SK-N-SH treated with all-trans-retinoic acid at 6 μM for 48 hours (cell line): ENCODE measurements around the gene CAST.
"Not testable (repeated sequence)": the region's sequence is repeated elsewhere in the genome, so short reads cannot be mapped to it uniquely, and the experiment has no call there.

Source experiments
- ATAC-seq: fragments of 200-7000 bp; cut with Tn5 transposase; 3 replicates; pipeline ENCODE4 v1.9.1; 2020; ENCODE audit warnings: mild to moderate bottlenecking, moderate library complexity
- ARNTL ChIP-seq: fragments of 450-650 bp; formaldehyde crosslinking; IDR thresholded peaks from 2 replicates; pipeline ENCODE4 v1.5.0; 2020; ENCODE audit warnings: low read depth, mild to moderate bottlenecking, moderate library complexity, borderline replicate concordance
- BACH2 ChIP-seq: fragments of 250-450 bp; sonication (Bioruptor Pico); IDR thresholded peaks from 2 replicates; pipeline ENCODE4 v1.9.0; 2021; ENCODE audit warnings: mild to moderate bottlenecking, borderline replicate concordance
- CREB5 ChIP-seq: fragments of 250-450 bp; sonication (Bioruptor Pico); IDR thresholded peaks from 2 replicates; pipeline ENCODE4 v1.5.1; 2020; ENCODE audit warnings: low read depth, mild to moderate bottlenecking, moderate library complexity
- CSDC2 ChIP-seq: fragments of 250-450 bp; sonication (Bioruptor Pico); IDR thresholded peaks from 2 replicates; pipeline ENCODE4 v1.5.0; 2020; ENCODE audit warnings: mild to moderate bottlenecking, moderate library complexity
- CSRNP3 ChIP-seq: fragments of 250-450 bp; sonication (Bioruptor Pico); IDR thresholded peaks from 2 replicates; pipeline ENCODE4 v1.5.1; 2021; ENCODE audit warnings: mild to moderate bottlenecking, moderate library complexity
- ESRRG ChIP-seq: fragments of 250-450 bp; sonication (Bioruptor Pico); IDR thresholded peaks from 2 replicates; pipeline ENCODE4 v1.6.1; 2021; ENCODE audit warnings: mild to moderate bottlenecking
- GLIS3 ChIP-seq: fragments of 250-450 bp; sonication (Bioruptor Pico); IDR thresholded peaks from 2 replicates; pipeline ENCODE4 v1.5.0; 2020; ENCODE audit warnings: mild to moderate bottlenecking, moderate library complexity
- ISL1 ChIP-seq: fragments of 250-450 bp; sonication (Bioruptor Pico); IDR thresholded peaks from 2 replicates; pipeline ENCODE4 v2.1.2; 2022; ENCODE audit warnings: mild to moderate bottlenecking, moderate library complexity
- OSR1 ChIP-seq: fragments of 250-450 bp; sonication (Bioruptor Pico); IDR thresholded peaks from 2 replicates; pipeline ENCODE4 v1.8.0; 2022; ENCODE audit warnings: moderate library complexity, mild to moderate bottlenecking, inconsistent platforms
- PATZ1 ChIP-seq: fragments of 250-450 bp; sonication (Bioruptor Pico); IDR thresholded peaks from 2 replicates; pipeline ENCODE4 v1.8.0; 2020; ENCODE audit warnings: mild to moderate bottlenecking, moderate library complexity, borderline replicate concordance
- POU6F1 ChIP-seq: fragments of 250-450 bp; sonication (Bioruptor Pico); IDR thresholded peaks from 2 replicates; pipeline ENCODE4 v1.8.0; 2021; ENCODE audit warnings: low read depth, mild to moderate bottlenecking, moderate library complexity, borderline replicate concordance
- RARB ChIP-seq: fragments of 250-450 bp; sonication (Bioruptor Pico); IDR thresholded peaks from 2 replicates; pipeline ENCODE4 v1.8.0; 2021; ENCODE audit warnings: mild to moderate bottlenecking, moderate library complexity
- SNAI2 ChIP-seq: fragments of 250-450 bp; sonication (Bioruptor Pico); IDR thresholded peaks from 2 replicates; pipeline ENCODE4 v1.5.0; 2020; ENCODE audit warnings: mild to moderate bottlenecking, moderate library complexity
- TCF4 ChIP-seq: fragments of 250-450 bp; sonication (Bioruptor Pico); IDR thresholded peaks from 2 replicates; pipeline ENCODE4 v1.8.0; 2021; ENCODE audit warnings: mild to moderate bottlenecking, moderate library complexity, borderline replicate concordance
- ZFP3 ChIP-seq: fragments of 250-450 bp; sonication (Bioruptor Pico); IDR thresholded peaks from 2 replicates; pipeline ENCODE4 v1.5.0; 2020; ENCODE audit warnings: mild to moderate bottlenecking, moderate library complexity
- ZFP30 ChIP-seq: fragments of 450-650 bp; formaldehyde crosslinking; IDR thresholded peaks from 2 replicates; pipeline ENCODE4 v1.5.0; 2022; ENCODE audit warnings: mild to moderate bottlenecking, moderate library complexity
- ZNF565 ChIP-seq: fragments of 450-650 bp; formaldehyde crosslinking; conservative IDR thresholded peaks from 2 replicates; pipeline ENCODE4 v1.5.0; 2020; ENCODE audit warnings: low read depth, mild to moderate bottlenecking, moderate library complexity

Gene CAST

GRCh38 chr5:96743805-96744204, 81.6 kb downstream of the CAST start (continued):
- TF ChIP-seq ARNTL (CRISPR knock-in tag) (no peak), ZFP30 (CRISPR knock-in tag) (no peak), ZFP3 (CRISPR knock-in tag) (no peak), GLIS3 (no peak), CSRNP3 (CRISPR knock-in tag) (no peak)

GRCh38 chr5:96744218-96744617, 82.0 kb downstream of the CAST start:
- not testable (repeated sequence) for ATAC-seq

- ATAC-seq = no peak
- TF ChIP-seq ISL1 (CRISPR knock-in tag) = no peak
- TF ChIP-seq ZFP3 (CRISPR knock-in tag) = no peak
- no peak for TF ChIP-seq CREB5 (CRISPR knock-in tag)
- TF ChIP-seq BACH2 = no peak
- TF ChIP-seq PATZ1 (CRISPR knock-in tag) = no peak
- no peak for TF ChIP-seq GLIS3
These were observed 82.8 kb downstream of the CAST start for GRCh38 chr5:96745025-96745424.

- ATAC-seq = no peak
- TF ChIP-seq BACH2 = no peak
These were observed 83.8 kb downstream of the CAST start for GRCh38 chr5:96745844-96746531.

- no peak for TF ChIP-seq GLIS3
- TF ChIP-seq ZFP30 (CRISPR knock-in tag) = no peak
- no peak for TF ChIP-seq OSR1 (CRISPR knock-in tag)
- no peak for TF ChIP-seq BACH2
- no peak for TF ChIP-seq ISL1 (CRISPR knock-in tag)
- no peak for TF ChIP-seq ZNF565 (CRISPR knock-in tag)
- TF ChIP-seq PATZ1 (CRISPR knock-in tag) = no peak
- TF ChIP-seq ESRRG = no peak
- TF ChIP-seq TCF4 = no peak
- TF ChIP-seq CSDC2 (CRISPR knock-in tag) = no peak
- no peak for TF ChIP-seq POU6F1
- no peak for TF ChIP-seq SNAI2
- no peak for TF ChIP-seq RARB (CRISPR knock-in tag)
- TF ChIP-seq ARNTL (CRISPR knock-in tag) = no peak
- ATAC-seq = no peak
These were observed 85.5 kb downstream of the CAST start for GRCh38 chr5:96747720-96748119.
